ENCODE measurements around the gene BDH1.
"Not testable (repeated sequence)": the region's sequence is repeated elsewhere in the genome, so short reads cannot be mapped to it uniquely, and the experiment has no call there.

BDH1 gene, protein sequence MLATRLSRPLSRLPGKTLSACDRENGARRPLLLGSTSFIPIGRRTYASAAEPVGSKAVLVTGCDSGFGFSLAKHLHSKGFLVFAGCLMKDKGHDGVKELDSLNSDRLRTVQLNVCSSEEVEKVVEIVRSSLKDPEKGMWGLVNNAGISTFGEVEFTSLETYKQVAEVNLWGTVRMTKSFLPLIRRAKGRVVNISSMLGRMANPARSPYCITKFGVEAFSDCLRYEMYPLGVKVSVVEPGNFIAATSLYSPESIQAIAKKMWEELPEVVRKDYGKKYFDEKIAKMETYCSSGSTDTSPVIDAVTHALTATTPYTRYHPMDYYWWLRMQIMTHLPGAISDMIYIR

DNA sequence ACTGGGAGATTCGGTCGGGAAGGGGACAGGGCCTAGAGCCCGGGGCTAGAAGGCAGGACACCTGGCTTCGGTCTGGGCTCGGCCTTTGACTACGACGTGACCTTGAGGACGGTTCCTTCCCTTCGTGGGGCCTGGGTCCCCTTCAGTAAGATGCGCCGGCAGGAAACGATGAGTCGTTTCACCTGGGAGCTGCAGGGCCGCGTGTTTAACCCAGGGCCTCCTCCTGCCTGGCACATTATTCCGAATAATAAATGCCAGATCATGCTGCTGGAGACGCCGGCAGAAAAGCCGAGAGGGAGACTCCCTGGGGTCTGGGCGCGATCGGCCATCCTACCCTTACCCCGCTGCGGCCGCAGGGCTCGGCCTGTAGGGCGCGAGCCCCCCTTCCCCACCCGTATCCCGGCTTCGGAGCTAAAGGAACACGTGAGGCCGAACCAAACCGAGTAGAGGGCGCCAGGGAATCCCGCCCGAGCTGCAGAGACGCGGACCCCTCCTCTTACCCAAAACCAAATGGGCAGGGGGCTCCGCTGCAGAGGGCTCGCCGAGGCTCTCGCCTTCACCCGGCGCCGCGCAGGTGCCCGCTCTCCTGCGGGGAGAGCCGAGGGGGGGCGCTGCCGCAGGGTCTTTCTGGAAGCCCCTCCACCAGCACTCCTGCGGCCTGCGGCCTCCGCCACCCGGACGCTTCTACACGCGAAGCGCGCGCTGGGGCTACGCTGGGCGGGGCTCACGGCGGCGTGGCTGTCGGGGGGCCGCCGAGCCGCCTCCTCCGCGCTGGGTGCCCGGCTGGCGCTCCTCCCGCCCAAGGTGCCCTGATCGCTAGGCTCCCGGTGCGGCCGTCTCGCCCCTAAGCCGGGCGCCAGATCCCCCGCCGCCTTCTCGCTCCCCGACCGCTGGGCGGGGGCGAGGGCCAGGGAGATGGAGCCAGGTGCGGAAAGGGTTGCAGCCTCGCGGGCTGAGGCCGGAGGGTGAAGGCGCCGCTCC is at the start of gene BDH1:
BDH1 (minus strand) TSS at position 688 of the 981 bp plus-strand sequence. CDS start 9,525 bp downstream, outside the sequence.
- TF ChIP-seq, protein P1, sequence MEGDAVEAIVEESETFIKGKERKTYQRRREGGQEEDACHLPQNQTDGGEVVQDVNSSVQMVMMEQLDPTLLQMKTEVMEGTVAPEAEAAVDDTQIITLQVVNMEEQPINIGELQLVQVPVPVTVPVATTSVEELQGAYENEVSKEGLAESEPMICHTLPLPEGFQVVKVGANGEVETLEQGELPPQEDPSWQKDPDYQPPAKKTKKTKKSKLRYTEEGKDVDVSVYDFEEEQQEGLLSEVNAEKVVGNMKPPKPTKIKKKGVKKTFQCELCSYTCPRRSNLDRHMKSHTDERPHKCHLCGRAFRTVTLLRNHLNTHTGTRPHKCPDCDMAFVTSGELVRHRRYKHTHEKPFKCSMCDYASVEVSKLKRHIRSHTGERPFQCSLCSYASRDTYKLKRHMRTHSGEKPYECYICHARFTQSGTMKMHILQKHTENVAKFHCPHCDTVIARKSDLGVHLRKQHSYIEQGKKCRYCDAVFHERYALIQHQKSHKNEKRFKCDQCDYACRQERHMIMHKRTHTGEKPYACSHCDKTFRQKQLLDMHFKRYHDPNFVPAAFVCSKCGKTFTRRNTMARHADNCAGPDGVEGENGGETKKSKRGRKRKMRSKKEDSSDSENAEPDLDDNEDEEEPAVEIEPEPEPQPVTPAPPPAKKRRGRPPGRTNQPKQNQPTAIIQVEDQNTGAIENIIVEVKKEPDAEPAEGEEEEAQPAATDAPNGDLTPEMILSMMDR (IDR thresholded peaks at IDR 0.05): no peak
- DNase-seq (ENCODE audit: low spot score): no peak
- peak within 1 kb of the TSS; percentile 78 for H3K4me3 ChIP-seq
- peak within 1 kb of the TSS; percentile 78 to 84 for H3K27ac ChIP-seq

DNA sequence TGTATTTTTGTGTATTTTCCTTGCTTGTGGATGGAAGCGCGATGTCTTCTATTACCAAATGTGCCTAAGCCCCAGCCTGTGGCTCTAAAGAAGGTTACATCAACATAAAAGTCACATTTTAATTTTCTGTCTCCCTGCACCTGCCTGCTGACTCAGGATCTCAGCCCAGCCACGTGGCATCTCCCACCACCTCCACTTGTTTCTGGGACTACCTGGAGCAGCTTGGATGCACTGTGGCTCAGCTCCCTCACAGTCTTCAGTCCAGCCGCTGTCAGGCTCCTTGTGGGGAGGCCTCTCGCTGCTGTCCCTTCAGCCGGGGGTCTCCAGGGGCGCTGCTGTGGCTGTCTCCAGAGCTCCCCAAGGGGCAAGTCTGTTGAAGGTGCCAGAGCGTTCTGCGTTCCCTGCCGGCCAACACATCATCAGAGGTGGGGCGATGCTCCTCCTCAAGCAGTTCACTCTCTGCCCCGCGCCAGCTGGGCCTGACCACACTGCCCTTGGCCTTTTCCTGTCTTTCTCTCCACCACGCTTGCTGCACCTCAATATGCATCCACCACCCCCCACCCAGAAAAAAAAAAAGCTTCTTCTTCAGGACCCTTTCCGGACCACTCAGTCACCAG is 47.7 kb upstream of the BDH1 start:
- DNase-seq (ENCODE audit: low spot score): no peak
- TF ChIP-seq, protein P1 (IDR thresholded peaks at IDR 0.05): no peak
- no peak overlapping the region for H3K4me3 ChIP-seq
- H3K27ac ChIP-seq: no peak overlapping the region

DNA sequence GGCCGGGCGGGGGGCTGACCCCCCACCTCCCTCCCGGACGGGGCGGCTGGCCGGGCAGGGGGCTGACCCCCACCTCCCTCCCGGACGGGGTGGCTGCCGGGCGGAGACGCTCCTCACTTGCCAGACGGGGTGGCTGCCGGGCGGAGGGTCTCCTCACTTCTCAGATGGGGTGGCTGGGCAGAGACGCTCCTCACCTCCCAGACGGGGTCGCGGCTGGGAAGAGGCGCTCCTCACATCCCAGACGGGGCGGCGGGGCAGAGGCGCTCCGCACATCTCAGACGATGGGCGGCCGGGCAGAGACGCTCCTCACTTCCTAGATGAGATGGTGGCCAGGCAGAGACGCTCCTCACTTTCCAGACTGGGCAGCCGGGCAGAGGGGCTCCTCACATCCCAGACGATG is 46.6 kb upstream of the BDH1 start:
- not testable (repeated sequence) for H3K4me3 ChIP-seq; DNase-seq (ENCODE audit: low spot score)

DNA sequence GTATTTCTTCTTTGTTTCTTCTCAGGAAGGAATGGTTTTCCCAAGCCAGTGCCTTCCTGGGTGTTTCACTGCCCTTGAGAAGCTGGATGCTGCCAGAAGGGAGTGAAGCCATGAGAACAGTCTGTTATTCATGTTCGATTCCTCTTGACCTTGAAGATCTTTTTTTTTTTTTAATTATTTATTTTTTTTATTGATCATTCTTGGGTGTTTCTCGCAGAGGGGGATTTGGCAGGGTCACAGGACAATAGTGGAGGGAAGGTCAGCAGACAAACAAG is 45.7 kb upstream of the BDH1 start:
- H3K4me3 ChIP-seq; H3K27ac ChIP-seq; DNase-seq (ENCODE audit: low spot score): not testable (repeated sequence)

More for the DNA sequence above, 46.6 kb upstream of the BDH1 start:
- H3K27ac ChIP-seq: not testable (repeated sequence)

DNA sequence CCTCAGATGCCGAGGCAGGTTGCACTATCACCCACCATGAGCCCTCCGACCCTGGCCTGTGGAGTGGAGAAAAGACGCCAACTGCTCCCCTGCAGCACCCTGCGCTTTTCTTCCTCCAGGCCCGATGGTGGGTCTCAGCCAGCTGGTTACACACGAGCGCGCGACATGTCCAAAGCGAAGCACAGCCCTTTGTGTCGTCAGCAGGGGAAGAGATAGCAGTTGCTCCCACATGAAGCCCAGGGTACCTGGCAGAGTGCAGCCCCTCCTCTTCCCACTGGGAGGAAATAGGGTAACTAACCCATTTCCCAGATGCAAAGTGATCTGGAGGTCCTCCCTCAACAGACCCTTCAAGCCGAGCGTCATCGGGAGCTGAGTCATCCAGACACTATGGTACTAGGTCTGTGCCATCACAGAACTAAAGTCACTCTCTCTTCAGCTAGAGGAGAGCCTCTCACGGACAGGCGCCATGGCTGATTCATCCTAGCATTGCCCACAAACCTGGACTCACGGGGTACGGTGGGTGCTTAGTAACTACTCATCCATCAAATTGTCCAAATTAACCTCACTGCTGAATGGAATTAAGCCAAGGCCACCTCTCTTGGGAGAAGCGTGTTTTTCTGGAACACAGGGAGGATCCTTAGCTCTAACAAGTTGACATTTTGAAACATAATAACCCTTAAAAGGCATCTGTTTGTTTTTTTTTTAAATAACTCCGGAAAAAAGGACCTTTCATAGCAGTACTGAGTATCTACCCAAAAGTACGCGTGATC is 45.2 kb upstream of the BDH1 start:
- no peak for DNase-seq (ENCODE audit: low spot score)
- no peak overlapping the region for H3K27ac ChIP-seq
- TF ChIP-seq, protein P1 (IDR thresholded peaks at IDR 0.05): no peak
- no peak overlapping the region for H3K4me3 ChIP-seq

DNA sequence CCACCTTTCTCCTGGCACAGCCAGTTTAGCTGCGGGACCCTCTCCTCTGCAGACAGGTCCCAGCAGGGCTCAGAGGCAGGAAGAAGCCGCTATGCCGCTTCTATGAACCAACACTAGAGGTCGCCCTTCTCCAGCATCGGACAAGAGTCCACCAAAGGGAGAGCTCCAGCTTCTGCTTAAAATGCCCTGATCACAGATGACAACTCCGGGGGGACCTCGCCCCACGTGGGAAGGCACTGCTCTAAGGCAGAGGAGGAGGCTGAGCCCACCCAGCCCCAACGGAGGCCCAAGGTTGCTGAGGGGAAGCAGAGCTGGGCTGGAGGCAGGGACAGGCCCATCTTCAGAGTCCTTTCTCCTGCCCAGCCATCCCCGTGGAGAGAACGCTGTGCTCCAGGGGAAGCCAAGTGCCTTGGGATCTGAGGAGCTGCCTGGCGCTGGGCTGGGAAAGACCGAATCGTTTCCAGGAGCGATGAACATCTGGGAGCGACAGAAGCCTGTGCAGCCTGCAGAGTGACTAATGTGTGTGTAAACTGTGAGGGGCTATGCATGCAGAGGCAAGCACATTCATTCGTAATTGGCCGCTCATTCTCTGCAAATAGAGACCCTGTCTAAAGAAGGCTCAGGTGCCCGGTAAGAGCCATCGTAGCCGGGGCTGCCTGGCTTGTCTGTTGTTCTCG is 43.5 kb upstream of the BDH1 start:
- DNase-seq (ENCODE audit: low spot score): no peak
- TF ChIP-seq, protein P1 (IDR thresholded peaks at IDR 0.05): peak; percentile 89
- H3K27ac ChIP-seq: no peak overlapping the region
- no peak overlapping the region for H3K4me3 ChIP-seq

DNA sequence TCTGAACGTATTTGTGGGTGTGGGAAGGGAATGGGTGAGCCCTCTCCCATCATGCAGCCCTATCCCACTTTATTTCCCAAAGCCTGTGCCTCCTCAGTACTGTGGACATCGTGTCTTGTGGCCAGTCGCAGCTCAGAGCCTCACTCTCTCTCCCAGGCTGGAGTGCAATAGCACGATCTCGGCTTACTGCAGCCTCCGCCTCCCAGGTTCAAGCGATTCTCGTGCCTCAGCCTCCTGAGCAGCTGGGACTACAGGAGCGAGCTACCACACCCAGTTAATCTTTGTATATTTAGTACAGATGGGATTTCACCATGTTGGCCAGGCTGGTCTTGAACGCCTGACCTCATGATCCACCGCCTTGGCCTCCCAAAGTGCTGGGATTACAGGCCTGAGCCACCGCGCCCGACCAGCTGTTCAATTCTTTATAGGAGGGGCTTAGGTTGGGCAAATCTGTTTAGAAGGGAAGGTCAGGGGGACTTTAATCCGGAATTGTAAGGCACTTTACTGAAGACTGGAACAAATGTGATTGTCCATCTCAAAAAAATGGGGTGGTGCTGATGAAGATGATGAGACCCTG is 42.7 kb upstream of the BDH1 start:
- Histone ChIP-seq H3K4me3 (no peak overlapping the region), H3K27ac (no peak overlapping the region)
- no peak for DNase-seq (ENCODE audit: low spot score)
- TF ChIP-seq, protein P1 (IDR thresholded peaks at IDR 0.05): no peak

Measured in coronary artery (tissue), 2 donors.